ENCODE results near the gene DTWD2.

DNA sequence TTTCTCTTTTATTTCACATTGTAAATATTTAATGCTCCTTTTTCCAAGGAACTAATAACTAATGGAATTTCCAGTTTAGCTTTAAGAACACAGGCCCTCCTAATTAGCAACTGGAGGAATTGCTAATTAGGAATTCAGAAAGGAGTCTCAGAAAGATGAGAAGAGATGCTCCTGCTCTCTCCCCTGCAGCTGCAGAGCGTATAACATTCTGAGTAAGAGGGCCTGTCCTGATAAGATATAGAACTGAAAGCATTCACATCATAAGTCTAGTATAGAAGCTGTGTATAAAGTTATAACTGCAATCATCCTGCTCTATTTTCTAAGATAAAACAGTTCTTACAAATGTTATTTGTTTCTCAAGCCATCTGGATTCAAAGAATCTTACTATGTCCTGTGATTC is 83.2 kb downstream of the DTWD2 start:
- TF ChIP-seq, protein P1, sequence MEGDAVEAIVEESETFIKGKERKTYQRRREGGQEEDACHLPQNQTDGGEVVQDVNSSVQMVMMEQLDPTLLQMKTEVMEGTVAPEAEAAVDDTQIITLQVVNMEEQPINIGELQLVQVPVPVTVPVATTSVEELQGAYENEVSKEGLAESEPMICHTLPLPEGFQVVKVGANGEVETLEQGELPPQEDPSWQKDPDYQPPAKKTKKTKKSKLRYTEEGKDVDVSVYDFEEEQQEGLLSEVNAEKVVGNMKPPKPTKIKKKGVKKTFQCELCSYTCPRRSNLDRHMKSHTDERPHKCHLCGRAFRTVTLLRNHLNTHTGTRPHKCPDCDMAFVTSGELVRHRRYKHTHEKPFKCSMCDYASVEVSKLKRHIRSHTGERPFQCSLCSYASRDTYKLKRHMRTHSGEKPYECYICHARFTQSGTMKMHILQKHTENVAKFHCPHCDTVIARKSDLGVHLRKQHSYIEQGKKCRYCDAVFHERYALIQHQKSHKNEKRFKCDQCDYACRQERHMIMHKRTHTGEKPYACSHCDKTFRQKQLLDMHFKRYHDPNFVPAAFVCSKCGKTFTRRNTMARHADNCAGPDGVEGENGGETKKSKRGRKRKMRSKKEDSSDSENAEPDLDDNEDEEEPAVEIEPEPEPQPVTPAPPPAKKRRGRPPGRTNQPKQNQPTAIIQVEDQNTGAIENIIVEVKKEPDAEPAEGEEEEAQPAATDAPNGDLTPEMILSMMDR (IDR thresholded peaks at IDR 0.05) = no peak
- no peak for TF ChIP-seq POLR2A (IDR thresholded peaks at IDR 0.05)

Data from right lobe of liver (tissue), 4 donors.